ENCODE measurements around the gene TACC2.

The TACC2 gene

GRCh38 chr10:122121059-122121458, 132.1 kb downstream of the TACC2 start:
- DNase-seq (ENCODE audit: low spot score) = no peak

- DNase-seq (ENCODE audit: low spot score) = no peak
These were observed 133.5 kb downstream of the TACC2 start for GRCh38 chr10:122122493-122122892.

DNA sequence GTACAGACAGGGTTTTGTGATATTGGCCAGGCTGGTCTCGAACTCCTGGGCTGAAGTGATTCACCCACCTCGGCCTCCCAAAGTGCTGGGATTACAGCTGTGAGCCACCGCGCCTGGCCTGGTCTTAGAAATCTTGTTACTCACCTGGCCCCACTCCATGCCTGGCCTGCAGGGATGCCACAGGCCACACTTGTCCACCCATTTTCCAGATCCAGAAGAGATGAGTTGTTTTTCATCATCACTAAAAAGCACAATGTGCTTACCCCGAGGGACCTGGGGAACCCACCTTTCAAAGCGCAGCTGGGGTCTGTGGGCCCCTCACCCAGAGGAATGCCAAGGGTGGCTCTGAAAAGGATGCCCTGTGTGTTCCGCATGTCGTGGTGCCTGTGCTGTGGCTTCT, 134.2 kb downstream of the TACC2 start:
- DNase-seq (ENCODE audit: low spot score) = no peak

- no peak for DNase-seq (ENCODE audit: low spot score)
These were observed 135.4 kb downstream of the TACC2 start for GRCh38 chr10:122124342-122124741.

- no peak for DNase-seq (ENCODE audit: low spot score)
These were observed 135.8 kb downstream of the TACC2 start for GRCh38 chr10:122124808-122125207.

DNA sequence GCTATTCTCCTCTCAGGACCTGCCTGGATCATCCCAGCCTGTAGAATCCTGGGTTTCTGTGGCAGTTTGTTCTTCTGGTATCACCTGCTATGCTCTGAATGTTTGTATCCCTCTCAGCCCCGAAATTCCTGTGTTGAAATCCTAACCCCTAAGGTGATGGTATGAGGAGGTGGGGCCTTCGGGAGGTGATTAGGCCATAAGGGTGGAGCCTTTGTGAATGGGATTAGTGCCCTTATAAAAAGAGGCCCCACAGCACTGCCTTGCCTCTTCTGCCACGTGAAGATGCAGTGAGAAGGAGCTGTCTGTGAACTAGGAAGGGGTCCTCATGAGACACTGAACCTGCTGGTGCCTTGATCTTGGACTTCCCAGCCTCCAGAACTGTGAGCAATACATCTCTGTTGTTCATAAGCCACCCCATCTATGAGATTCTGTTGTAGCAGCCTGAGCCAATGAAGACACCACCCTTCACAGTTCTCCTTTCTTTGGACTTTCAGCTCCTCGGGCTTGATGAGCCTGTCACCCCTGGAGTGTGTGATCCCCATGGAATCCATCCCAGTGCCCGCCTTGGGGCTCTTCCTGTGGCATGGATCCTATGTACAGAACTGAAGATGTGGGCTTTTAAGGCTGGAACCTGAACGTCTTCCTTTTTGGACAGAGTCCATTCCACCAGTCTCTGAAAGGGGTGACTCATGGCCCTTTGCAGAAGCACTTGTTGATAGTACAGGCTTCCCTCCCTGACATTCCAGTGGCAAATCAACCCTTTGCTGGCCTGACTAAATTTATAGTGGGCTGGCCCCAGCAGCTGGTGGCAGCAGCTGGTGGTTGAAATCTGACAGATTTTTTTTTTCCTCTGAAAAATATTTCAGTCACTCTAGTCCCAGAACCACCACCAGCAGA, 138.0 kb downstream of the TACC2 start:
- DNase-seq (ENCODE audit: low spot score) = no peak

GRCh38 chr10:122127943-122128342, 139.0 kb downstream of the TACC2 start:
- DNase-seq (ENCODE audit: low spot score) = no peak

DNA sequence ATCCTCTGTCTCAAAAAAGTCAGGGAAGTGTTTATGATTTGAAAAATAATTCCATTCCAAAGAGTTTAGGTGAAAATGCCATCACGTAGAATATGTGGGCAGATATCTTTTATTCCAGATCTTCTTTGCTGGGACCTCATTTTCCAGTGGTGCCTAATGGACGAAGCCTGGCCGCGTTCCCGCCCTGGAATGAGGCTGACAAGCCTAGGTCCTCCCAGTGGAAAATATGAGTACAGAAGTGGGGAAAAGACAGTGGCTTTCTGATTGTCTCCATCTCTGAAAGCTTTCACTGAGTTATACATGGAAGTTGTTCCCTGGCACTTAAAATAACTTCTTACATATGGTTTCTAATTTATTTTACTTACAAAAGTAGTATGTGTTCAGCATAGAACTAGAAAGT, 139.4 kb downstream of the TACC2 start:
- DNase-seq (ENCODE audit: low spot score) = no peak

- no peak for DNase-seq (ENCODE audit: low spot score)
These were observed 141.6 kb downstream of the TACC2 start for GRCh38 chr10:122130474-122131110.

GRCh38 chr10:122132331-122132755, 143.4 kb downstream of the TACC2 start:
- no peak for DNase-seq (ENCODE audit: low spot score)

DNA sequence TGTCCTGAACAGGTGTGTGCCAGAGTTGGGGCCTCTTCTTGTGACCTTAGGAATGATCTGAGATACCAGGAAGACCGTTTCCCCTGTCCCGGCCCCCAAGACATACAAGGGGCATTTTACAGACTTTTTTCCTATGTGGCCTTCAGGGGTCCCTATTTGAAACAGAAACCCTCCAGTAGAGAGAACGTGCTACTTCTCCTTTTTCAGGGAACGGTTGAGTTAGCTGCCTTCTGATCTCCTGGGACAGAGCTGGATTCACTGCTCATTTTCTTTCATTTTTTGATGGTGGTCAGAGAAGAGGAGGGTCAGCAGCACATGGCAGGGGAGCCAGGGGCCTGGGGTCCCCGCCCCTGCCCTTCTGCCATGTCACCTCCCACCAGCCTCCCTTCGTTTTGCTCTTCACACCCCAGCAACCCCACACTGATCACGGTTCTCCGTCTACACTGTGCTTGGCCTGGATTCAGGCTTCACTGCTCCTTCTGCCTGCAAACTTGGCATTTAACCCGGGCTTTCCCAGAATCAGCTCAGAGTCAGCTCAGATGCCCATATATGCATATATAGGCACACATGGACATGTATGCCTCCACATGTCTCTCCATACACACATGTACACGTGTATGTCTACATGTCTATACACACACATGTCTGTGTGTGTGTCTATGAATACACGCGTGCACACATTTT, 144.1 kb downstream of the TACC2 start:
- DNase-seq (ENCODE audit: low spot score) = no peak

DNA sequence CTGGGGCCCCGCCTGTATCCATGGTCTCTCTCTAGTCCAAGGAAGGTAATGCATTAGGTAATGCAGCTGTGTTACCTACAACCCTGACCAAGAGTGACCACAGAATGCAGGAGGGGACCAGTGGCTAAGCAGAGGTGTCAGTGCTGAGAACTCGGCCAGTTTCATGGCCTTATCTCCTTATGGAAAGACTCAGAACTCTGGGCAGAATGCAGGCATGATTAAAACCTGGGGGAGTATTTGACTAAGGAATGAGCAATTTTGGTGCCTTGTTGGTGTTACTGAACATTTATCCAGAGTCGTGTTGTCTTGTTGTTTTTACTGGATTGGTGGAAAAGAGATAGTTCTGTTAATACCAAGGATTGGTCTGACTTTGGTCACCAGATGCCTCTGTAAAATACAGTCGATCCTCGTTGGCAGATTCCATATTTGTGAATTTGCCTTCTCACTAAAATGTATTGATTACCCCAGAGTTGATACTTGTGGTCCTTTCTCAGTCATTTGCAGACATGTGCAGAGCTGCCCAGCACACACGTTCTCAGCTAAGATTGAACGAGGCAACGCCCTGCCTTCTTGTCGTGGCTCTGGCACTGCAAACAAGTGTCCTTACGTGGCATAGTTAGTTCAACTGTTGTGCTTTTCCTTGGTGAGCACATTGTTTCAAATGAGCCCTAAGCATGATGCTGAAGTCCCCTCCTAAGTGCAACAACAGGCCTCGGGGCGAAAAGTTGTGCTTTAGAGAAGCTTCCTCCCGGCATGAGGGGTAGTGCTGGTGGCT, 146.5 kb downstream of the TACC2 start:
- no peak for DNase-seq (ENCODE audit: low spot score)

DNA sequence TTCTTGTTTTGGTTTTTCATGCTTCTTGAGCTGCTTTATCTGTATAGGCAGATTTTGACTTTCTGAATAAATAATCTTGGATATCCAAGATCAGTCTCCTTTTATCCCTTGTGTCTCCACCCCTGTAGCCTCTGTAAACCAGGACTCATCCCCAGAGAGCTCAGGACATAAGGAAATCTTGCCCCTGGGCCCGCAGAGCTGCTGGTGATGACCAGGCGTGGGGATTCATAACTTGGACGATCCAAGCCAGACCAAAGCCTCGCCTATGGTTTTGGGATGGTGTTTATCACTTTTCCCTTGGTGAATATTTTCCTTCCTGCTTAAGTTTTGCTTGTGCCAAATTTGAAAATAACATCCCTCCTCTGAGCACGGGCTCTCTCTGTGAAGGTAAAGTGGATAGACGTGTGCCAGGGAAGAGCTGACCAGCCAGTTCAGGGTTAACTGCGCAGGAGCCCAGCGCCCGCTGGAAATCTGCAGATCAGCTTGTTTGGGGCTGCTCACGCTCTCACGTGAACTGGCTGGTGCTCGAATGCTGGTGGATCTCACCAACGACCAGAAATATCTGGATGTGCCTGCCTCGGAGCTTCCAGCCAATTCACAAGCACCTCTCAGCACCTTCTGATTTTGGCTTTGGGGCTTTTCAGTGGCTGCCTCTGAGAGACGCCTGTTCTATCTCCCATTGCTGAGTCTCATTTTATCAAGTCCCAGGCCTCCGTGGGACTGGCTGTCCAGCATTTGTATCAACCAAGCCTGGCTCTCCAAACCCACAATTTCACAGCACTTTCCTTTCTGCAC, 150.1 kb downstream of the TACC2 start:
- no peak for DNase-seq (ENCODE audit: low spot score)

DNA sequence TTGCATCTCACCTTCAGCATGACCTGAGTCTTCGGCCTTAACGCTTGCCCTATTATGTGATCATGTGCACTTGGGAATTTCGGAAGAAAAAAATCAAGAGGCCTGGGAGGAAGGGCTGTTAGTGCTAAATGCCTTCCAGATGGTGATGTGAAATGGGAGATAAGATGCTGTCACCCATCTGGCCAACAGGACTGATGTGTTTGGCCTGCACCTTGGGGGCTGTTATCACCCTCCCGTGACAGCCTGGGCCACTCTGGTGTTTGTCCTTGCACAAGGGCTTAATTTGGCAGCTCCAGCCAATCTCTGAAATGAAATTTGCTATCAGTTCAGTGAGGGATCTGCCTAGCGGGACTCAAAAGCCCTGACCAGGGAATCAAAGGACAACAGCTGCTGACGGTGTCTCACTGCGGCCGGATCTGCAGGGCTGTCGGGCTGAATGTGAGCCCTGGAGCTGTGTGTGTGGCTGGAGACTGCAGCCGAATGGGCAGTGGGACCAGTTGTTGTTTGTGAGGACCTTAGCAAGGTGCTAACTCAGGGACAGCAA, 150.7 kb downstream of the TACC2 start:
- no peak for DNase-seq (ENCODE audit: low spot score)

DNA sequence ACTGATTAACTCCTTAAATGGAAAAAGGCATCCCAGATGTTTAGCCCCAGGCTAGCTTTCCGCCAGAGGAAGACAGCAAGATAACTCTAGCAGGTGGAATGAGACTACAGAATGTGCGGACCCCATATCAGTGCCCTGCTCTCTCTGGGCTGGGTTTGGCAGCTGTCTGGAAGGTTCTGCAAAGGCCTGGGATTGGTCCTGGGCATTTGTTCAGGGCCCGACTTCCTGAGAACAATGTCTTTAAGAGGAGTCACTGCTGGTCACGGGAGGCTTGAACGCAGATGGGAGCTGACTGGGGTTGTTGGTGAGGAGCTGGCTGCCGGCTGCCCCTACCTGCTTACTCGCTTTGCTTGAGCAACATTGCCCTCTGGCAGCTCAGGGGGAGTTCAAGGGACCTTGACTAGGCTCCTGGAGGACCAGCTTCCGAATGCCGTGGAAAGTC, 151.5 kb downstream of the TACC2 start:
- no peak for DNase-seq (ENCODE audit: low spot score)

DNA sequence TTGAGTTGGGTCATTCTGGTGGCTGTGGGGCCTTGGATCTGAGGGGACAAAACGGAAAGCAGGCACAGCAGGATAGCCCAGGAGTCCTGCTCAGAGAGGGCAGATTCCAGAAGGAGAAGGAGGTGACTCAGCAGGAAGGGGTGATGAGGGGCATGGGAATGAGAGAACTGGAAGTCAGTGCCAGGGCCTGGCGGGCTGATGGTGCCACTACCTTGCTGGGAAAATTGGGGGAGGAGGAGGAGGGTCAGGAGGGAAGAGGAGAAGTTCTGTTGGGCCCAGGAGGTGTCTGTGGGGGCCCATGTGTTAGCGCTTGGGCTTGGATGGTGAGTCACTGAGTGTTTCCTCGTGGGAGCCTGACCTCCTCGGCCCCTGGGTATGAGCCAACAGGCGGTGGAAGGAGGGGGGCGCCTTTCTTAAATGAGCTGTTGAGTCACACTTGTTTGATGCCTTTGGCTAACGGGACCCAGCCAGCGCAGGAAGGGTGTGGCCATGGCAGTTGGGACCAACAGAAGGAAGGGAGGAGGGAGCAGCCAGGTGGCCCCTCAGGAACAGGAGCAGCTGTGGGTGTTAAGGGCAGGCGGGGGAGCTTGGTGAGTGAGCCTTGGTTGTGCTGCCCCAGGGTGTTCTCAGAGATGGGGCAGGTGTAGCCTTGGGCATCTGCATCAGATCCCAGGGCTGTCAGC, 152.1 kb downstream of the TACC2 start:
- DNase-seq (ENCODE audit: low spot score) = no peak

GRCh38 chr10:122141821-122142640, 153.1 kb downstream of the TACC2 start:
- DNase-seq (ENCODE audit: low spot score) = no peak

- DNase-seq (ENCODE audit: low spot score) = peak; percentile 61
These were observed 153.8 kb downstream of the TACC2 start for GRCh38 chr10:122142641-122143237.

DNA sequence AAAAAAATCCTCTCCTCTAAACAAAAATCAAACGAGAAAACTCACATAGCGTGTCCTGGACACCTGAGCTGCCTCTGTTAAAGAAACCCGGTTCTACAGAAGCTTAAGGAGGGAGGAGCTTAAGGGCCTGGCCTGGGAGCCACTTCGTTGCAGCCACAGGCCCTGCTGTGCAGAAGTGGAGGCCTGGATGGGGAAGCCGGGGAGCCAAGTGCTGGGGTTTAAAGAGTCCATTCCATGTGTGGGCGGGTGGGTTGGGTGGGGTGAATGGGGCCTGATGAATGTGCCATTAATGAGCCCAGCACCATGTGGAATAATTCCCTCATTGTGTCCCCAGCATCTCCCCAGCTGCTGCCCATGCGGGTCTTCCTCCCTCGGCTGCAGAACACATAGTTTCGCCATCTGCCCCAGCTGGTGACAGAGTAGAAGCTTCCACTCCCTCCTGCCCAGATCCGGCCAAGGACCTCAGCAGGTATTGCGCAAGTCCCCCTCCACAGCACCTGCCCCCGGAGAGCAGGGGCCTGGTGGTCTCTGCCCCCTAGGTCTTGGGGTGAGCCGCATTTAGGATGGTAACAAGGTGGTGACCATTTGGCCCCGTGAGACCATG, 154.4 kb downstream of the TACC2 start:
- peak; percentile 81 for DNase-seq (ENCODE audit: low spot score)

Measured in putamen (tissue), 1 donor.